WERI-Rb-1 (cell line): ENCODE data around the gene HIVEP3.

Experiments used
- DNase-seq: peaks from one replicate; pipeline ENCODE4 v3.0.0-alpha.2; 2020
- H3K27ac ChIP-seq: fragments of 250-450 bp; sonication (Bioruptor Pico); 2 replicates; pipeline ENCODE4 v1.5.1; 2020; ENCODE audit warnings: mild to moderate bottlenecking, moderate library complexity
- H3K27me3 ChIP-seq: fragments of 250-450 bp; sonication (Bioruptor Pico); 2 replicates; pipeline ENCODE4 v1.5.1; 2021; ENCODE audit warnings: mild to moderate bottlenecking, low read depth, moderate library complexity; ENCODE audit not compliant: insufficient read depth, severe bottlenecking
- H3K36me3 ChIP-seq: fragments of 250-450 bp; sonication (Bioruptor Pico); 2 replicates; pipeline ENCODE4 v1.5.1; 2020; ENCODE audit warnings: mild to moderate bottlenecking, moderate library complexity
- H3K4me3 ChIP-seq: 2 replicates; pipeline ENCODE4 v1.5.1; 2011; ENCODE audit warnings: low read depth, mild to moderate bottlenecking, control low read depth, low read length
- H3K9me3 ChIP-seq: fragments of 250-450 bp; sonication (Bioruptor Pico); 2 replicates; pipeline ENCODE4 v1.5.1; 2021; ENCODE audit warnings: mild to moderate bottlenecking, moderate library complexity; ENCODE audit not compliant: severe bottlenecking
- TF ChIP-seq, protein P1 (sequence below): IDR thresholded peaks from 2 replicates; pipeline ENCODE4 v1.5.1; 2011; ENCODE audit warnings: low read depth, mild to moderate bottlenecking, control low read depth, inconsistent platforms, low read length

The HIVEP3 gene

DNA sequence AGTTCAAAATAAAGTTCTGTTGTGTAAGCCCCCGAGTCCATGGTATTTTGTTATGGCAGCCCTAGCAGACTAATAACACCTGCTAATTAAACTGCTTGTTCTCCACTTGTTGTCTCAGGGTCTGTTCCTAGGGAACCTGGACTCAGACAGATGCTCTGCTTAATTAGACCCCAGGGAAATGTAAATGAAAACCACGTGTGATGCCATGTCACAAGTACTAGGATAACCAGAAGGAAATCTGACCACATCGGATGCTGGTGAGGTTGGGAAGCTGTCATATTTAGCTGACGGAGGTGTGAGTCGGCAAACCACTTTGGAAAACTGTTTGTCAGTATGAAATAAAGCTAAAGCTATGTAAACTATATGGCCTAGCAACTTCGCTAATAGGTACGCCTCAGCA lies 453.8 kb downstream of the HIVEP3 start:
- H3K36me3 ChIP-seq, result no peaks in the 10 kb centered on the region; the same call in 1 of the 2 replicates
- no peaks in the 10 kb centered on the region for H3K9me3 ChIP-seq
- H3K27ac ChIP-seq, result no peak overlapping the region
- H3K4me3 ChIP-seq, result no peak overlapping the region
- TF ChIP-seq, protein P1, sequence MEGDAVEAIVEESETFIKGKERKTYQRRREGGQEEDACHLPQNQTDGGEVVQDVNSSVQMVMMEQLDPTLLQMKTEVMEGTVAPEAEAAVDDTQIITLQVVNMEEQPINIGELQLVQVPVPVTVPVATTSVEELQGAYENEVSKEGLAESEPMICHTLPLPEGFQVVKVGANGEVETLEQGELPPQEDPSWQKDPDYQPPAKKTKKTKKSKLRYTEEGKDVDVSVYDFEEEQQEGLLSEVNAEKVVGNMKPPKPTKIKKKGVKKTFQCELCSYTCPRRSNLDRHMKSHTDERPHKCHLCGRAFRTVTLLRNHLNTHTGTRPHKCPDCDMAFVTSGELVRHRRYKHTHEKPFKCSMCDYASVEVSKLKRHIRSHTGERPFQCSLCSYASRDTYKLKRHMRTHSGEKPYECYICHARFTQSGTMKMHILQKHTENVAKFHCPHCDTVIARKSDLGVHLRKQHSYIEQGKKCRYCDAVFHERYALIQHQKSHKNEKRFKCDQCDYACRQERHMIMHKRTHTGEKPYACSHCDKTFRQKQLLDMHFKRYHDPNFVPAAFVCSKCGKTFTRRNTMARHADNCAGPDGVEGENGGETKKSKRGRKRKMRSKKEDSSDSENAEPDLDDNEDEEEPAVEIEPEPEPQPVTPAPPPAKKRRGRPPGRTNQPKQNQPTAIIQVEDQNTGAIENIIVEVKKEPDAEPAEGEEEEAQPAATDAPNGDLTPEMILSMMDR, result no peak
- no peak for DNase-seq
- H3K27me3 ChIP-seq, result no peaks in the 10 kb centered on the region

DNA sequence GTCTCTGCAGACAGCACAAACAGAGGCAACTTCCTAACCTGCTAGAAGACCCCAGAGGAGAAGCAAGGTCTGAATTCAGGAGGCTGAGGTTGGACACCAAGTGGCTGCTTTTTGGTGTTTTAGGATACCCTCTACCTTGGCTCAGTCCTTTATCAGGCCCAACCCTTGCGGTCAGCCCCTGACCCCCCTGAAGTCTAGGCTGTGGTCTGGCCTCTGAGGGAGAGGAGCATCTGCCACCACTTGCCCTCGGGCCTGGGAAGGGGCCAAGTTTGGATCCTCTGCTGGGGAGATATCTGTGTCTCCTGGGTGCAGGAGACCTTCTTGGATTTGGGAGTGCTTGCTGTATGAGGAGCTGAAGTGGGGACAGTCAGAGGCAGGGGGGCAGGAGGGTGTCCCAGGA lies 455.2 kb downstream of the HIVEP3 start:
- Histone ChIP-seq H3K9me3 (no peaks in the 10 kb centered on the region), H3K36me3 (no peaks in the 10 kb centered on the region; the same call in 1 of the 2 replicates), H3K4me3 (no peak overlapping the region), H3K27me3 (no peaks in the 10 kb centered on the region), H3K27ac (no peak overlapping the region; the same call in 1 of the 2 replicates)
- no peak for DNase-seq
- TF ChIP-seq, protein P1, result no peak

DNA sequence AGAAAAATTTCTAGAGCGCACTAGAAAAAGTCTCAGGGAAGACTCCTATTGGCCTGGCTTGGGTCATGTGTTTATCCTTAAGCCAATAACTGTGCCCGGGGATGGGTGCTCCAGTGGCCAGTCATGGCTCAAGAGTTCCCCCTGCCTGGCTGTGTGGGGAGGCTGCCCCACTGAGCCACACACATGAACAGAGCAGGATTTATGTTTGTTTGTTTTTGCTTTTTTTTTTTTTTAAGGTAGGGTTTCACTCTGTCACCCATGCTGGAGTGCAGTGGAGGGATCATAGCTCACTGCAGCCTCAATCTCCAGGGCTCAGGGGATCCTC lies 456.1 kb downstream of the HIVEP3 start:
- no peak overlapping the region for H3K4me3 ChIP-seq
- no peaks in the 10 kb centered on the region for H3K27me3 ChIP-seq
- H3K36me3 ChIP-seq, result no peaks in the 10 kb centered on the region; the same call in 1 of the 2 replicates
- DNase-seq, result no peak
- no peaks in the 10 kb centered on the region for H3K9me3 ChIP-seq
- H3K27ac ChIP-seq, result no peak overlapping the region
- TF ChIP-seq, protein P1, result no peak

DNA sequence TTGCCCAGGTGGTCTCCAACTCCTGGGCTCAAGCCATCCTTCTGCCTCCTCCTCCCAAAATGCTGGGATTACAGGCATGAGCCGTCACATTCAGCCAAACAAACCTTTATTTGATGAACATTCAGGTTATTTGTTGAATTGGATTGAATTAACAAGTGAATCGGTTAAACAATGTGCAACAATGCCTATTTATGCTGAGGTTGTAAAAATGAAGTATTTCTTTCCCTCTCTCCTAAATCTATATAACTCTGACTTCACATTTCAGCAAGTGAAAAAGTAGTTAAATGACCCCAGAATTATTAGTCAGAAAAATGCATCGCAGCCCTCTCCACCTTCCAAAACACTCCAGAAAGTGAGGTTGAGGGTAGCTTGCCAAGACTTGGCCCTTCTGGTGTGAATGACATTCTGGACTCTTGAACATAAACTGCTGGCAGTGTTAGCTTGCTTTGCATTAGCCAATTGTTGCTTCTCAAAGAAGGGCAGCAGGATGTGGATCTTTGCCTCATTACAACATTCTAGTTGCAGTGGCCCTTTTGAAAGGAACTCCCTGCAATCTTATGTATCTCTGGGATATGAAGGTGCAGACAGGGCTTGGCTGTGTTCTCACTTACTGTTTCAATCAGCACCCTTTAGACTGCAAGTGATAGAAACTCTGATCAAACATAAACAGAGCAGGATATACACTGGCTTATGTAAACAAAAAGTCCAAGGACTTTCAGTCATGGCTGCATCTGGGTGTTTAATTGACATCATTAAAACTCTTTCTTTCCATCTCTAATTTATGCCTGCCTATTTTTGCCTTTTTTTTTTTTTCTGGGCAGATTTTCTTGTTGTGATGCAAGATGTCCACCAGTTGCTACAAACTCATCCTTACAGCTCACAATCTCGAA lies 456.7 kb downstream of the HIVEP3 start:
- no peak overlapping the region for H3K27ac ChIP-seq
- TF ChIP-seq, protein P1, result no peak

DNA sequence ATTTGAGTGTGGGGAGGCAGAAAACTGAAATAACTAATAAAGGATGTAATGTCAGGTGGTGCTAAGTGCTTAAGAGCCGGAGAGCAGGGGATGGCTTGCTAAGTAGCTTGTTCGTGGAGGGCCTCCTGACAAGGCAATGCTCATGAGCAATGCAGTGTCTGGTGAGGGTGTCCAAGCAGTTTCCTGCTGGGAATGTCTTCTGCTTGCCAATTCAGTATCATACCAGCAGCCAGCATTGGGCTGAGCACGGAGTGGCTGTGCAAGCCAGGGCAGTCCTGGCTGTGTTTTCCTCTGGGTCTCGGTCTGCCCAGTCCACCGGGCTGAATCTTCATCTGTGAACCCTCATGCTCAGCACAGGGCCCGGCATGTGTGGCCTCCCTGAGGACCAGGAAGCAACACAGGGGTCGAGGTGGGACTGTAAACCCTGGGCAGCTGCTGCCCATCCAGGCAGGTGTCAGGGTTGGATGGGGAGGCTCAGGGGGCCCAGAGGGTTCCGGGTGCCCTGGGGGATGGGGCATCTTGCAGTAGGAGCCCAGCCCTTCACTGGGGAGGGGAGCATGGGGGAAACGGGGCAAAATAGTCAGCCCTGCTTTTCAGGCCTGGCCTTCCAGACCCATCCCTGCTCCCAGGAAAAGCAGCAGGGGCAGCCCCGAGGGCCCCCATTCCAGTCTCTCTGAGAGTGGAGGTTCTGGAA lies 461.7 kb downstream of the HIVEP3 start:
- no peak for DNase-seq
- no peaks in the 10 kb centered on the region for H3K27me3 ChIP-seq
- TF ChIP-seq, protein P1, result no peak
- H3K36me3 ChIP-seq, result no peaks in the 10 kb centered on the region
- no peak overlapping the region for H3K4me3 ChIP-seq
- no peak overlapping the region for H3K27ac ChIP-seq
- H3K9me3 ChIP-seq, result no peaks in the 10 kb centered on the region

More for the DNA sequence above, 456.7 kb downstream of the HIVEP3 start:
- no peaks in the 10 kb centered on the region for H3K27me3 ChIP-seq
- DNase-seq, result no peak
- no peaks in the 10 kb centered on the region; the same call in 1 of the 2 replicates for H3K36me3 ChIP-seq
- no peaks in the 10 kb centered on the region for H3K9me3 ChIP-seq
- H3K4me3 ChIP-seq, result no peak overlapping the region
